Hepatocyte (in vitro differentiated cells): Measurements from ENCODE around the gene CAB39.

Experiments used
- CTCF ChIP-seq: fragments of 200-600 bp; sonication (generic); IDR thresholded peaks from 2 replicates; pipeline ENCODE4 v1.5.1; 2016; ENCODE audit warnings: antibody characterized with exemption, mild to moderate bottlenecking; ENCODE audit not compliant: poor library complexity
- EZH2 ChIP-seq: fragments of 200-600 bp; sonication (generic); IDR thresholded peaks from 2 replicates; pipeline ENCODE4 v1.6.1; 2016; ENCODE audit warnings: antibody characterized with exemption, mild to moderate bottlenecking, borderline replicate concordance
- EZH2phosphoT487 ChIP-seq: fragments of 200-600 bp; sonication (generic); IDR thresholded peaks from one replicate; pipeline ENCODE4 v1.6.1; 2018; ENCODE audit warnings: antibody characterized with exemption, mild to moderate bottlenecking, low read depth, moderate library complexity; ENCODE audit not compliant: unreplicated experiment, severe bottlenecking

- TF ChIP-seq CTCF (no peak), EZH2 (no peak), EZH2phosphoT487 (no peak)
Observed at GRCh38 chr2:230846360-230846759, 133.7 kb downstream of the CAB39 start.
